H9 (cell line): Measurements from ENCODE around the gene XAF1. TPM values are rescaled to one million over a fixed set of nuclear protein-coding genes. Genes with fewer than 3 reads are reported as not detected.

ENCODE experiments used
- DNase-seq: peaks from one replicate; pipeline ENCODE4 v3.0.0-alpha.2; 2017
- H2AFZ ChIP-seq: one replicate; pipeline ENCODE4 v1.6.1; 2013; ENCODE audit warnings: mild to moderate bottlenecking, low read length, control low read depth, moderate library complexity
- H2AK5ac ChIP-seq: 2 replicates; pipeline ENCODE4 v1.6.1; 2013; ENCODE audit warnings: low read length, control low read depth, mixed read lengths; ENCODE audit not compliant: insufficient read length
- H2BK120ac ChIP-seq: one replicate; pipeline ENCODE4 v1.6.1; 2013; ENCODE audit warnings: low read depth, mild to moderate bottlenecking, low read length, control low read depth, inconsistent platforms; ENCODE audit not compliant: poor library complexity, severe bottlenecking
- H2BK12ac ChIP-seq: 2 replicates; pipeline ENCODE4 v1.6.1; 2013; ENCODE audit warnings: low read length, control low read depth, mixed read lengths, low read depth; ENCODE audit not compliant: insufficient read length
- H2BK15ac ChIP-seq: 2 replicates; pipeline ENCODE4 v1.6.1; 2013; ENCODE audit warnings: low read depth, low read length, control low read depth
- H2BK20ac ChIP-seq: one replicate; pipeline ENCODE4 v1.6.1; 2013; ENCODE audit warnings: low read depth, mild to moderate bottlenecking, low read length, control low read depth, inconsistent platforms; ENCODE audit not compliant: poor library complexity, severe bottlenecking
- H2BK5ac ChIP-seq: 2 replicates; pipeline ENCODE4 v1.6.1; 2013; ENCODE audit warnings: low read length, control low read depth, mixed read lengths; ENCODE audit not compliant: insufficient read length
- H3K14ac ChIP-seq: 2 replicates; pipeline ENCODE4 v1.6.1; 2013; ENCODE audit warnings: low read length, control low read depth; ENCODE audit not compliant: insufficient read depth
- H3K18ac ChIP-seq: 2 replicates; pipeline ENCODE4 v1.6.1; 2013; ENCODE audit warnings: low read depth, mild to moderate bottlenecking, mixed read lengths, low read length, control low read depth; ENCODE audit not compliant: insufficient read length
- H3K23ac ChIP-seq: 2 replicates; pipeline ENCODE4 v1.6.1; 2013; ENCODE audit warnings: low read length, control low read depth, mixed read lengths, low read depth; ENCODE audit not compliant: insufficient read length
- H3K23me2 ChIP-seq: 2 replicates; pipeline ENCODE4 v1.6.1; 2013; ENCODE audit warnings: low read depth, mild to moderate bottlenecking, mixed read lengths, low read length, control low read depth; ENCODE audit not compliant: insufficient read length, poor library complexity, severe bottlenecking
- H3K27ac ChIP-seq: 2 replicates; pipeline ENCODE4 v1.5.1; 2013; ENCODE audit warnings: low read length, control low read depth, mixed read lengths, low read depth; ENCODE audit not compliant: insufficient read length
- H3K27me3 ChIP-seq: 2 replicates; pipeline ENCODE4 v1.6.1; 2013; ENCODE audit warnings: low read length, control low read depth, inconsistent platforms; ENCODE audit not compliant: insufficient read depth
- H3K4ac ChIP-seq: 2 replicates; pipeline ENCODE4 v1.6.1; 2013; ENCODE audit warnings: low read depth, mild to moderate bottlenecking, control low read depth, inconsistent platforms, low read length, moderate library complexity
- H3K4me1 ChIP-seq: 2 replicates; pipeline ENCODE4 v1.6.1; 2013; ENCODE audit warnings: low read length, control low read depth, inconsistent platforms; ENCODE audit not compliant: insufficient read depth
- H3K4me2 ChIP-seq: 2 replicates; pipeline ENCODE4 v1.6.1; 2013; ENCODE audit warnings: low read length, control low read depth, mixed read lengths; ENCODE audit not compliant: insufficient read length, insufficient read depth
- H3K56ac ChIP-seq: 2 replicates; pipeline ENCODE4 v1.6.1; 2013; ENCODE audit warnings: low read depth, mild to moderate bottlenecking, mixed read lengths, low read length, control low read depth; ENCODE audit not compliant: insufficient read length
- H3K79me1 ChIP-seq: 2 replicates; pipeline ENCODE4 v1.6.1; 2013; ENCODE audit warnings: low read depth, mild to moderate bottlenecking, moderate library complexity, low read length, control low read depth, inconsistent platforms; ENCODE audit not compliant: insufficient read depth, poor library complexity, severe bottlenecking
- H3K79me2 ChIP-seq: 2 replicates; pipeline ENCODE4 v1.6.1; 2013; ENCODE audit warnings: low read length, control low read depth, inconsistent platforms; ENCODE audit not compliant: insufficient read depth
- H3K9ac ChIP-seq: 2 replicates; pipeline ENCODE4 v1.6.1; 2013; ENCODE audit warnings: low read length, control low read depth, mixed read lengths; ENCODE audit not compliant: insufficient read length; ENCODE audit errors: extremely low read depth
- H3K9me3 ChIP-seq: one replicate; pipeline ENCODE4 v1.6.1; 2013; ENCODE audit warnings: low read depth, low read length, inconsistent platforms; ENCODE audit not compliant: control insufficient read depth
- H3T11ph ChIP-seq: one replicate; pipeline ENCODE4 v1.6.1; 2013; ENCODE audit warnings: mild to moderate bottlenecking, low read length, control low read depth, inconsistent platforms
- H4K20me1 ChIP-seq: one replicate; pipeline ENCODE4 v1.6.1; 2013; ENCODE audit not compliant: control insufficient read depth, insufficient read length, insufficient read depth
- H4K5ac ChIP-seq: 2 replicates; pipeline ENCODE4 v1.6.1; 2013; ENCODE audit warnings: low read depth, mild to moderate bottlenecking, mixed read lengths, low read length, control low read depth; ENCODE audit not compliant: insufficient read length
- H4K8ac ChIP-seq: replicated peaks from 2 replicates; pipeline ENCODE4 v1.6.1; 2013; ENCODE audit warnings: low read length, control low read depth, mixed read lengths, low read depth; ENCODE audit not compliant: insufficient read length
- H4K91ac ChIP-seq: 2 replicates; pipeline ENCODE4 v1.6.1; 2013; ENCODE audit warnings: low read depth, mild to moderate bottlenecking, moderate library complexity, mixed read lengths, low read length, control low read depth; ENCODE audit not compliant: insufficient read length
- H3K27ac Mint-ChIP-seq, 3 experiments: 2 replicates in 2 of 3; 3 replicates in 1 of 3; pipeline ENCODE4 v1.8.0; 2020 to 2021; ENCODE audit warnings: mixed read lengths in 3 of 3, mild to moderate bottlenecking in 1 of 3, moderate library complexity in 1 of 3
- H3K27me3 Mint-ChIP-seq: 2 replicates; pipeline ENCODE4 v1.8.0; 2021; ENCODE audit warnings: low read depth, mild to moderate bottlenecking, moderate library complexity, mixed read lengths
- H3K36me3 Mint-ChIP-seq, 3 experiments: 2 replicates in 2 of 3; 3 replicates in 1 of 3; pipeline ENCODE4 v1.8.0; 2020 to 2021; ENCODE audit warnings: low read depth in 3 of 3, mixed read lengths in 3 of 3; ENCODE audit not compliant: insufficient read depth in 1 of 3
- H3K4me1 Mint-ChIP-seq, 2 experiments: 2 replicates each; pipeline ENCODE4 v1.8.0; 2020; ENCODE audit warnings: mixed read lengths in 2 of 2
- H3K4me3 Mint-ChIP-seq, 2 experiments: 2 replicates in 1 of 2; 3 replicates in 1 of 2; pipeline ENCODE4 v1.8.0; 2020 to 2021; ENCODE audit warnings: mild to moderate bottlenecking in 2 of 2, mixed read lengths in 2 of 2, moderate library complexity in 1 of 2
- H3K9me3 Mint-ChIP-seq, 2 experiments: 2 replicates in 1 of 2; 3 replicates in 1 of 2; pipeline ENCODE4 v1.8.0; 2020; ENCODE audit warnings: mild to moderate bottlenecking in 2 of 2, mixed read lengths in 2 of 2, moderate library complexity in 1 of 2
- CTCF ChIP-seq: fragments of 200-600 bp; sonication (generic); conservative IDR thresholded peaks from 3 replicates; pipeline ENCODE4 v1.8.0; 2021; ENCODE audit warnings: antibody characterized with exemption, mild to moderate bottlenecking
- WGBS: extraction: QIAGEN DNeasy Blood & Tissue Kit; methylation state at CpG from one replicate; pipeline ENCODE4 v1.1.7; 2013; ENCODE audit warnings: missing lambda C conversion rate, low lambda C conversion rate, mixed read lengths; ENCODE audit not compliant: insufficient read length; ENCODE audit errors: extremely low coverage; 5-methylcytosine and 5-hydroxymethylcytosine counted together
- total RNA-seq: library from RNA; stranded (reverse); gene quantifications from 2 replicates; pipeline ENCODE4 v1.2.1, GENCODE V29; 2021

Gene XAF1
- total RNA-seq, 1 experiment from 2014 or later = not detected

GRCh38 chr17:6753546-6753945 lies 2.3 kb upstream of the XAF1 start:
- H4K8ac ChIP-seq = no peak overlapping the region
- H3K23me2 ChIP-seq = no peaks in the 10 kb centered on the region
- no peak overlapping the region for H2AFZ ChIP-seq
- no peak overlapping the region for H3K4ac ChIP-seq
- Mint-ChIP-seq H3K27me3 (peaks cover 2% of the 10 kb centered on the region), H3K4me3 (no peak overlapping the region), H3K27ac (no peak overlapping the region), H3K36me3 (peaks cover 0 to 2% (median 0%) of the 10 kb centered on the region in 3 experiments; a peak in 1 of 7 replicates), H3K4me1 (peaks cover 30 to 33% of the 10 kb centered on the region in 2 experiments), H3K9me3 (peaks cover 2 to 4% of the 10 kb centered on the region in 2 experiments; a peak in 3 of 5 replicates)
- H3K27ac ChIP-seq = no peak overlapping the region
- H2BK15ac ChIP-seq = no peak overlapping the region
- no peak for TF ChIP-seq CTCF
- H3K9ac ChIP-seq = no peak overlapping the region
- WGBS = no CpG with 5 or more reads among the region's 6 CpGs
- no peak overlapping the region for H2BK5ac ChIP-seq
- no peaks in the 10 kb centered on the region for H3K9me3 ChIP-seq
- no peaks in the 10 kb centered on the region for H3K79me2 ChIP-seq
- no peak overlapping the region for H2BK120ac ChIP-seq
- no peak overlapping the region for H2BK20ac ChIP-seq
- H3K4me1 ChIP-seq = peaks cover 9% of the 10 kb centered on the region; the same call in 1 of the 2 replicates
- H4K20me1 ChIP-seq = no peaks in the 10 kb centered on the region
- no peak overlapping the region for H3K56ac ChIP-seq
- H4K91ac ChIP-seq = no peak overlapping the region
- no peaks in the 10 kb centered on the region for H3K27me3 ChIP-seq
- H3K14ac ChIP-seq = no peak overlapping the region
- H3K4me2 ChIP-seq = no peak overlapping the region
- no peak overlapping the region for H4K5ac ChIP-seq
- H3K18ac ChIP-seq = no peak overlapping the region
- DNase-seq = no peak
- no peaks in the 10 kb centered on the region for H3K79me1 ChIP-seq
- no peak overlapping the region for H2BK12ac ChIP-seq
- H2AK5ac ChIP-seq = no peak overlapping the region
- H3T11ph ChIP-seq = no peak overlapping the region
- H3K23ac ChIP-seq = no peak overlapping the region
